Colonic mucosa (tissue), 4 donors: ENCODE results near the gene SLTM. TPM values are rescaled to one million over a fixed set of nuclear protein-coding genes. Genes with fewer than 3 reads are reported as not detected.
"Not testable (repeated sequence)": the region's sequence is repeated elsewhere in the genome, so short reads cannot be mapped to it uniquely, and the experiment has no call there.

Experiments used
- DNase-seq: peaks from one replicate; pipeline ENCODE4 v3.0.0-alpha.2; 2020
- H3K27ac ChIP-seq: fragments of 200-600 bp; one replicate; pipeline ENCODE4 v1.8.0; 2021
- H3K27me3 ChIP-seq: fragments of 200-600 bp; one replicate; pipeline ENCODE4 v1.8.0; 2021
- H3K36me3 ChIP-seq: fragments of 200-600 bp; one replicate; pipeline ENCODE4 v1.8.0; 2021
- H3K4me1 ChIP-seq: fragments of 200-600 bp; one replicate; pipeline ENCODE4 v1.8.0; 2021; ENCODE audit warnings: mild to moderate bottlenecking
- H3K4me3 ChIP-seq: fragments of 200-600 bp; one replicate; pipeline ENCODE4 v1.8.0; 2021
- H3K9ac ChIP-seq, 2 donors: one replicate each; pipeline ENCODE4 v1.7.0; 2013; ENCODE audit warnings: control low read depth in 2 of 2, low read depth in 2 of 2, low read length in 2 of 2
- H3K9me3 ChIP-seq: fragments of 200-600 bp; one replicate; pipeline ENCODE4 v1.8.0; 2021
- CTCF ChIP-seq: fragments of 200-600 bp; IDR thresholded peaks from one replicate; pipeline ENCODE4 v1.8.0; 2022; ENCODE audit warnings: antibody characterized with exemption, mild to moderate bottlenecking
- intact Hi-C: fragments of 100-400 bp; cut with DNase I; formaldehyde crosslinking; loops from one replicate; pipeline ENCODE4 v1.14.1; 2022
- total RNA-seq, 2 donors: library from RNA; stranded (reverse); fragmentation: NEBNext Ultra II Directional in 1 of 2; extraction: Animal tissue kit (Norgen Biotek cat#: 25700) in 1 of 2; gene quantifications; one replicate each; pipeline ENCODE4 v1.2.1, GENCODE V29; 2021
- donor health status: healthy.
- donor health status: DM: no; HTN: no; CAD: no.
- donor health status: DM: no; HTN: no; CAD: no.

SLTM gene
- total RNA-seq, 2 donors from 2014 or later: 62.6 to 78.2 TPM

GRCh38 chr15:58900631-58901030 lies 32.8 kb downstream of the SLTM start:
- no peaks in the 10 kb centered on the region for H3K27me3 ChIP-seq
- intact Hi-C loops: no loop called here
- DNase-seq: no peak
- H3K9me3 ChIP-seq: no peaks in the 10 kb centered on the region
- no peak for TF ChIP-seq CTCF
- H3K9ac ChIP-seq: no peak overlapping the region
- H3K27ac ChIP-seq: no peak overlapping the region
- H3K4me1 ChIP-seq: no peaks in the 10 kb centered on the region
- no peaks in the 10 kb centered on the region for H3K36me3 ChIP-seq
- H3K4me3 ChIP-seq: no peak overlapping the region

- DNase-seq: no peak
- Histone ChIP-seq H3K27ac (no peak overlapping the region), H3K36me3 (no peaks in the 10 kb centered on the region), H3K9me3 (no peaks in the 10 kb centered on the region), H3K9ac (no peak overlapping the region), H3K4me1 (no peaks in the 10 kb centered on the region), H3K27me3 (no peaks in the 10 kb centered on the region), H3K4me3 (no peak overlapping the region)
- TF ChIP-seq CTCF: no peak
- intact Hi-C loops: no loop called here
These were observed 35.3 kb downstream of the SLTM start for GRCh38 chr15:58898150-58898680.

GRCh38 chr15:58889363-58889762 lies 44.1 kb downstream of the SLTM start:
- H3K36me3 ChIP-seq: peaks cover 29% of the 10 kb centered on the region

GRCh38 chr15:58886921-58887320 lies 46.6 kb downstream of the SLTM start:
- peaks cover 24% of the 10 kb centered on the region for H3K36me3 ChIP-seq
- H3K9ac ChIP-seq: no peak overlapping the region
- H3K27ac ChIP-seq: no peak overlapping the region
- no peak for DNase-seq
- no peaks in the 10 kb centered on the region for H3K4me1 ChIP-seq
- H3K9me3 ChIP-seq: no peaks in the 10 kb centered on the region
- H3K4me3 ChIP-seq: no peak overlapping the region
- intact Hi-C loops: no loop called here
- no peaks in the 10 kb centered on the region for H3K27me3 ChIP-seq
- no peak for TF ChIP-seq CTCF

More at GRCh38 chr15:58889363-58889762, 44.1 kb downstream of the SLTM start:
- no peak for TF ChIP-seq CTCF
- no peaks in the 10 kb centered on the region for H3K9me3 ChIP-seq
- H3K4me3 ChIP-seq: no peak overlapping the region
- intact Hi-C loops: no loop called here
- no peaks in the 10 kb centered on the region for H3K4me1 ChIP-seq
- no peak for DNase-seq
- no peak overlapping the region for H3K27ac ChIP-seq
- H3K9ac ChIP-seq: no peak overlapping the region
- no peaks in the 10 kb centered on the region for H3K27me3 ChIP-seq

- H3K9me3 ChIP-seq, H3K4me3 ChIP-seq, H3K27ac ChIP-seq, intact Hi-C loops, H3K4me1 ChIP-seq, H3K9ac ChIP-seq, H3K27me3 ChIP-seq, DNase-seq: not testable (repeated sequence)
- H3K36me3 ChIP-seq: peaks cover 21% of the 10 kb centered on the region
These were observed 49.6 kb downstream of the SLTM start for GRCh38 chr15:58883926-58884325.

- H3K9me3 ChIP-seq: no peaks in the 10 kb centered on the region
- intact Hi-C loops: no loop called here
- H3K9ac ChIP-seq: no peak overlapping the region
- H3K27me3 ChIP-seq: no peaks in the 10 kb centered on the region
- no peak for TF ChIP-seq CTCF
- no peak overlapping the region for H3K27ac ChIP-seq
- peaks cover 16% of the 10 kb centered on the region for H3K36me3 ChIP-seq
- DNase-seq: no peak
- H3K4me3 ChIP-seq: no peak overlapping the region
- H3K4me1 ChIP-seq: no peaks in the 10 kb centered on the region
These were observed 51.2 kb downstream of the SLTM start for GRCh38 chr15:58882243-58882642.
